GM21526 (cell line): ENCODE measurements around the gene AGPAT1.
"Not testable (repeated sequence)": the region's sequence is repeated elsewhere in the genome, so short reads cannot be mapped to it uniquely, and the experiment has no call there.

Experiments used
- ATAC-seq: cut with Tn5 transposase; IDR thresholded peaks from one replicate; pipeline ENCODE4 v1.9.1; 2021; ENCODE audit warnings: moderate library complexity; ENCODE audit not compliant: unreplicated experiment, low FRiP score

Gene AGPAT1

GRCh38 chr6:32151181-32151862 lies 24.6 kb downstream of the AGPAT1 start:
- no peak for ATAC-seq

GRCh38 chr6:32149932-32150870 lies 25.7 kb downstream of the AGPAT1 start:
- ATAC-seq, result no peak

GRCh38 chr6:32149092-32149755 lies 26.7 kb downstream of the AGPAT1 start:
- ATAC-seq, result no peak

- ATAC-seq, result no peak
Measured at GRCh38 chr6:32148289-32149091, 27.4 kb downstream of the AGPAT1 start.

- no peak for ATAC-seq
Measured at GRCh38 chr6:32147401-32148132, 28.3 kb downstream of the AGPAT1 start.

GRCh38 chr6:32146687-32147086 lies 29.2 kb downstream of the AGPAT1 start:
- no peak for ATAC-seq

GRCh38 chr6:32146287-32146686 lies 29.6 kb downstream of the AGPAT1 start:
- no peak for ATAC-seq

- not testable (repeated sequence) for ATAC-seq
Measured at GRCh38 chr6:32144238-32144637, 31.6 kb downstream of the AGPAT1 start.

- no peak for ATAC-seq
Measured at GRCh38 chr6:32140420-32141046, 35.4 kb downstream of the AGPAT1 start.

GRCh38 chr6:32139590-32139989 lies 36.3 kb downstream of the AGPAT1 start:
- ATAC-seq, result no peak

- ATAC-seq, result no peak
Measured at GRCh38 chr6:32137454-32137853, 38.4 kb downstream of the AGPAT1 start.

- no peak for ATAC-seq
Measured at GRCh38 chr6:32133786-32134185, 42.1 kb downstream of the AGPAT1 start.

- ATAC-seq, result no peak
Measured at GRCh38 chr6:32132110-32132509, 43.8 kb downstream of the AGPAT1 start.

- no peak for ATAC-seq
Measured at GRCh38 chr6:32131439-32131948, 44.4 kb downstream of the AGPAT1 start.

GRCh38 chr6:32129297-32130088 lies 46.4 kb downstream of the AGPAT1 start:
- no peak for ATAC-seq

GRCh38 chr6:32128751-32129296 lies 47.1 kb downstream of the AGPAT1 start:
- no peak for ATAC-seq

- peak; percentile 77 for ATAC-seq
Measured at GRCh38 chr6:32127717-32128592, 47.9 kb downstream of the AGPAT1 start, which contains the start of gene ATF6B. Gene ATF6B (minus strand): TSS chr6:32128246. CDS start chr6:32128207, 39 bp downstream.
